Measurements from ENCODE around the gene SERINC3.
"Not testable (repeated sequence)": the region's sequence is repeated elsewhere in the genome, so short reads cannot be mapped to it uniquely, and the experiment has no call there.

SERINC3 gene

DNA sequence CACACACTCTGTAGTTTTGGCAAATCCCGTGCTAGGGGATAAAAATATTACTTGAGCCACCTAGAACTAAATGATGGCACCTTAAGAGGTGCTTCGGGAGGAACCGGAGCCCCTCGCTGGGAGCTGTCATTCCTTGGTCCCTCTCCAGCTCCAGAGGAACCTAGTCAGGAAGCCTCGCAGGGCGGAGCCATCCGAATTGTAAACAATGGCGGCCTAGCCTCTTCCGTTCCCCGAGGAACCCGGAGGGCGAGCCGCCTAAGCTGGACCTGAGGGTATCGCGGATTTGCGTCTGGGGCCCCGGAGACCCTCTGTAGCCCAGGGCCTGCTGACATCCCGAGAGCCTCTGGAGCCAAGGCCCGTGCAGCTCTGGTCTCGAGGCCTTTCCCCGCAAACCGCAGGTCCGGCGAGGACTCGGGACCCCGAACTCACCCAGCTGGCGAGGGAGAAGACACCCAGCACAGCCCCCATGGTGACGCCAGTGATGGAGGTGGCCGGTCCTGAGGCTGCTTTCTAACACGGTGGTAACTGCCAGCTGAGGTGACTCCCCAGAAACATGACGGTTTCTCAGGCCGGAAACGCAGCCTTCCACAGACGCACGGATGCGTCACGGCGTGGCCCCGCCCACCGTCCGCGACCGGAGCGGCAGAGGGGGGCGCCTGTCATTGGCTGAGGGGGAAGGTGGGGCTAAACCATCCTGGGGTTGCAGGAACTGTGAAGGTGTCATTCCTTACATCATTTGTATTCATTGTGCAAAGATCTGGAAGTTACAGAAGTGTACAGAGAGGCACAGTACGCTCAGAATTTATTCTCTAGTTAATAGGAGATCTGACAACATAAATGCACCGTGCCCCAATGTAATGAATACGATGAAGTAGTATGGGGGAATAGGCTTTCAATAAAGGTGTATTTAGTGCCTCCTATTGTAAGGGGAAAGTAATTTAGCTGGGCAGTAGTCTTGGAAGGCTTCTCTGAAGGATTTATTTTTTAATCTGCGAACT lies at the start of gene SERINC3:
Gene SERINC3 (minus strand): TSS at position 587 of the 998 bp plus-strand sequence. CDS start 119 bp downstream, at position 468.
- peak; percentile 45 for DNase-seq

- DNase-seq = no peak
Observed at GRCh38 chr20:44571362-44571988, 49.6 kb upstream of the SERINC3 start.

DNA sequence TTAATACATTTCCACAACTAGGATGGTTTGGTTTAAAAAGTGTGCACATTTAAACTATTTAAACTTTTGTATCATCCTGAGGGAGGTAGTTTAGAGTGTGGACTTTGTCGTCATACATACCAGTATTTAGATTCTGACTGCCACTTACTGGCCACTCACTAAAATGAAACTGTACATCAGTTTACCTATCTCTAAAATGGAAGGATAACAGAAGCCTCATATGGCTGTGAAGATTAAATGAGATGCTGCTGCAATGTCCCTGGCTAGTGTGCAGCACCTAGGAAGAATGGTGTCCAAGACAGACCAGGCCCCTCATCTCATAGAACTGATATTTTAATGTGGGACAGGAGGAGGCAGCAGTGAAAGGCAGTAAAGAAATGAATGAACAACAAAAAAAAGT lies 48.5 kb upstream of the SERINC3 start:
- DNase-seq = no peak

DNA sequence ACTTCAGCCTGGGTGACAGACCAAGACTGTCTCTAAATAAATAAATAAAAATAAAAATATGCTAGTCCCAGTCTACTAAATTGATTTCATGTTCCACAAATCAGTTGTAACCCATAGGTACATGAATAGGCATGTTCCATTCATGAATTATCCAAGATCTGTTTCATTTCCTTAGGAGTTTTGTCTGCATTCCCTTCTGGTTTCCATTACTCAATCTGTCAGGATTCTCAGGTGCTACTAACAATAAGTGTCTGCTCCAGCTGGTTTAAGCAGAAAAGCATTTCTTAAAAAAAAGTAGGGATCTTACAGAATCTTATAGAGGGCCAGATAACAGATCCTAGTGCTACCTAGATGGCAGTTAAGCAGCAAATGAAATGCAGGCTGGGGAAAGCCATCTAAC lies 44.9 kb upstream of the SERINC3 start:
- DNase-seq = no peak

DNA sequence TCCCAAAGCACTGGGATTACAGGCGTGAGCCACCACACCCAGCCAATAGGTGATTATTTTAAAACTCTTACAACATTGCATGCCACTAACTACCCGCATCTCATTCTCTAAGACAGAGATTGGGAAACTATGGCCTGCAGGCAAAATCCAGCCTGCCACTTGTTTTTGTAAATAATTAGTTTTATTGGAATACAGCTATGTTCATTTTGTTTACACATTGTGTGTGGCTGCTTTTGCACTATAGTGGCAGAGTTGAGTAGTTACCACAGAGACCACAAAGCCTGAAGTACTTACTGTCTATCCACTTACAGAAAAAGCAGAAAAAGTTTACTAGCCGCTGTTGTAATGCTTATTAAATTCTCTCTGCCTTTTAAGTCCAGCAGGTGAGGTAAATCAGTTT lies 44.1 kb upstream of the SERINC3 start:
- no peak for DNase-seq

GRCh38 chr20:44561876-44562275 lies 40.0 kb upstream of the SERINC3 start:
- no peak for DNase-seq

GRCh38 chr20:44560818-44561217 lies 38.9 kb upstream of the SERINC3 start:
- not testable (repeated sequence) for DNase-seq

- no peak for DNase-seq
Observed at GRCh38 chr20:44560229-44560628, 38.4 kb upstream of the SERINC3 start.

DNA sequence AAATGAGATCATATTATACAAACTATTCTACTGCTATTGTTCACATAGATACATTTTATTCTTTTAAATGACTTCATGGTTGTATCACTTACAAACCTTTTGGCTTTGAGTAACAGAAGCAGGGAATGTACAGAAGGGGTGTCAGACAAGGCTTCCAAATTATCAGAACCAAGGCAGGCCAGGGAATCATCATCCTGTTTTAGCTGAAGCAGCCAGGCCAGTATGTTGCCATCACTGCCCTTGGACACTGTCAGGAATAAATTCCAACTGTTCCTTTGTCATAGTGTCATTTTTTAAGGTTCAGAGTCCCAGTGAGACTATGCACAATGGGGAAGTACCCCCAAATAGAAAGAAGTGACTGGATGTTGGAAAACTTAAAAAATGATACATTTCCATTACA lies 37.4 kb upstream of the SERINC3 start:
- DNase-seq = no peak

GRCh38 chr20:44552950-44553908 lies 31.4 kb upstream of the SERINC3 start:
- peak; percentile 58 for DNase-seq

GRCh38 chr20:44552568-44552949 lies 30.7 kb upstream of the SERINC3 start:
- DNase-seq = no peak

DNA sequence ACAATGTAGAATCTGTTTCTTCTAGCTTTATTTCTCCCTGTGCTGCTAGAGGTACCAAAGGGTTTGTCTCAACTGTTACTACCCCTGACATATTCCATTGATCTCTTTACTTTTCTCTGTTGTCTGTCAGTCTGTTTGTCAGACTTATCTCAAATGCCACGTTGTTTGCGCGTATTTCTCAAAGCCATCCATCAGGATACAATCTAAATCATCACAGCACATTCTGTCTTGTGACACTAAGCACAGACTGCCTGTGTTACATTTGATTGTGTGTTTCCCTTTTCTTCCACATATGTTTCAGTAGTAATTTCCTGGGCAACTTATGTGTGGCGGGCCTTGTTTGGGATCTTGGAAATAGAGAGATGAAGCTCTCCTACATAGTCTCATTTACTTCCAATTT lies 30.2 kb upstream of the SERINC3 start:
- DNase-seq = no peak

DNA sequence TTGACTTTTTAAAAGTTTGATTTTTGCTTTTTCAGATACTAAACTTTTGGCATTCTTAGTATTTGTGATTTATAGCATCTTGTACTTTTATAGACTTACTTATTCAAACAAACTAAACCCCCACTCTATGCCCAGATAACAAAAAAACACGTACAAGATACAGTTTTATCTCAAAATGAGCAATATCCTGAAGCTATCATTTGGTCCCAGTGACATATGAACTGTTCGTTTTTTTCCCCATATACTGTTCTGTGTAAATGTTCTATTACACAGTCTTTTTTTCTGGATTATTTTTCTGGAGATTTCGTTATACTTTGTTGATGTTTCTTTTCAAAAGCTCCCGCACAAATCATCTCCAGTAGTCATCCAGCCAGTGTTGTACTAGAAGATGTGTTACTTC lies 27.3 kb upstream of the SERINC3 start:
- no peak for DNase-seq

- DNase-seq = no peak
Observed at GRCh38 chr20:44547419-44547818, 25.5 kb upstream of the SERINC3 start.

GRCh38 chr20:44544263-44544662 lies 22.4 kb upstream of the SERINC3 start:
- no peak for DNase-seq

DNA sequence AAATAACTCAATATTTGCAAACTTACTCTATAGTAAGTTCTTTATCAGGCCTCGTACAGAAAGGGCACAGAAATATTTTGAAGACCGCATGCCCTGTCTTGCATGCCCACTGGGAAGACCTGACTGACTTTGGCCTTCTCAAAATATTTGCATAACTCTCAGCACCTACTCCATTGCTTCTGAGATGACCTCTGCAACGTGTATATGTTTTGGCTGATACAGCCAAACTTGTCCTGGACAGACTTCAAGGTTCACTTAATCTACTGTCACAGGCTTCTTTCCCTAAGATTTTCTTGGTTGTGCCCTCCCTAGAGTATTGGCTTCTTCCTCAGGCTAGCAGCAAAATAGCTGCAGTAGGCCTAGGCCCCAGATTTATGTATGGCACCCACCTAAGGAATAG lies 21.5 kb upstream of the SERINC3 start:
- no peak for DNase-seq

GRCh38 chr20:44542890-44543289 lies 21.0 kb upstream of the SERINC3 start:
- DNase-seq = no peak

- DNase-seq = no peak
Observed at GRCh38 chr20:44541992-44542391, 20.1 kb upstream of the SERINC3 start.

DNA sequence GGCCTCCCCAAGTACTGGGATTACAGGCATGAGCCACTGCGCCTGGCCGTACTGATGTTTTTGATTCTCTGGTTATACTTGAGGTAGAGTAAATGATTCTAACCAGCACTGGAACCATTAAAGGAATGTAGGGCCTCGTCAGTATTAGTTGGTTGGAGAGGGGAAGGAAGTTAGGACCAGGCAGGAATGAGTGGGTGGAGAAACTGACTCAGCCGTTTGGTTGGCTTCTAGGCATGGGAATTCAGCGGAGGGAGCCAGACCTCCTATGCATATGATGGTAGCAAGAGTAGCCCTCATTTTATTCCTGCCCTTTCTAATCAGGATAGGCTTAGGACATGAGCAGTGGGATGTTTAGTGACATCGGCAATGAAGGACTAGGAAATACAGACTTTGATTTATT lies 19.0 kb upstream of the SERINC3 start:
- DNase-seq = no peak

GRCh38 chr20:44537993-44538392 lies 16.1 kb upstream of the SERINC3 start:
- DNase-seq = no peak

GRCh38 chr20:44536175-44536574 lies 14.3 kb upstream of the SERINC3 start:
- DNase-seq = no peak

DNA sequence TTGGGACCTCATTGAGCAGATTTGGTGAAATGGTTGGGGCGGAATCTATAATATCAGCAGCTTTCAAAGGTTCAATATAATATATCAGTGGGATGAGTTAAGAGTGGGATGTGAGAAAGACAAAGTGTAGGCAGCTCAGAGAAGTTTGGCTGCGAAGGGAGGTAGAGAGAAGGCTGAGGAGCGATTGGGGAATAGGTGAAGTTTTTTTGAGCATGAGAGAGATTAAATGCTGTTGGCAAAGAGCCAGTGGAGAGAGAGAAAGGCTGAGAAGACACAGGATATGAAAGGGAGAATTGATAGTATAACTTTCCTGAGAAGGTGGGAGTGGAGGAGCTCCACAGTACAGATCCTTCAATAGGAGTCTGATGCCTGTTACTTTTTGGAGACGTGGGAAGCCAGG lies 12.1 kb upstream of the SERINC3 start:
- no peak for DNase-seq

DNA sequence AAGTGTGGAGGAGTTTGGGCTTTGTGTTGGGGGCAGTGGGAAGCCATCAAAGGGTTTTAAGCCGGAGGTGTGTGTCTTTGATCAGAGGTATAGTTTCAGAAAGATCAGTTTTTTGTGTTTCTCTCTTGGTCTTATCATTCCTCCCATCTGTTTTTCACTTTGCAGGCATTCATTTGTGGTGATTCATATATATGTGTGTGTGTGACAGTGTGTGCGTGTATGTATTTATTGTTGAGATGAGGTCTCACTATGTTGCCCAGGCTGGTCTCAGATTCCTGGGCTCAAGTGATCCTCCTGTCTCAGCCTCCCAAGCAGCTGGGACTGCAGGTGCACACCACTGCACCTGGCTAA lies 11.1 kb upstream of the SERINC3 start:
- DNase-seq = no peak

All from DMS79 (cell line).